ENCODE measurements around the gene P3H2.

DNA sequence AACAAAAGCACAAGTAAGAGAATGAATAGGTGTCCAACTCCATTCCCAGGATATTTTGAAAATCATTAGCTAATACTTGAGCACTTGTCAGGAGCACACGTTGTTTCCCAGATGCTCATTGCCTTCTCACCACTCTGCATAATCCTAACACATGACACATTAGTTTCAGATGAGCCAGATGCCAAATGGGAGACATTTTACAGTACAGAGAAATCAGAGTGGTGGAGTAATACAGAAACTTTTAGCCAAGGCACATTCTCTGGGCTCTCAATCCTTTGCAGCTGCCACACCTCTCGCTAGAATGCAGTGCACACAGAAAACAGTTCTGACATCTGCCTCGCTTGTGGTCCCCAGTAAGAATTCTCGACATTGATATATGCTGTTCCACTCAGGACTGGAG lies 76.6 kb downstream of the P3H2 start:
- TF ChIP-seq, protein P1, sequence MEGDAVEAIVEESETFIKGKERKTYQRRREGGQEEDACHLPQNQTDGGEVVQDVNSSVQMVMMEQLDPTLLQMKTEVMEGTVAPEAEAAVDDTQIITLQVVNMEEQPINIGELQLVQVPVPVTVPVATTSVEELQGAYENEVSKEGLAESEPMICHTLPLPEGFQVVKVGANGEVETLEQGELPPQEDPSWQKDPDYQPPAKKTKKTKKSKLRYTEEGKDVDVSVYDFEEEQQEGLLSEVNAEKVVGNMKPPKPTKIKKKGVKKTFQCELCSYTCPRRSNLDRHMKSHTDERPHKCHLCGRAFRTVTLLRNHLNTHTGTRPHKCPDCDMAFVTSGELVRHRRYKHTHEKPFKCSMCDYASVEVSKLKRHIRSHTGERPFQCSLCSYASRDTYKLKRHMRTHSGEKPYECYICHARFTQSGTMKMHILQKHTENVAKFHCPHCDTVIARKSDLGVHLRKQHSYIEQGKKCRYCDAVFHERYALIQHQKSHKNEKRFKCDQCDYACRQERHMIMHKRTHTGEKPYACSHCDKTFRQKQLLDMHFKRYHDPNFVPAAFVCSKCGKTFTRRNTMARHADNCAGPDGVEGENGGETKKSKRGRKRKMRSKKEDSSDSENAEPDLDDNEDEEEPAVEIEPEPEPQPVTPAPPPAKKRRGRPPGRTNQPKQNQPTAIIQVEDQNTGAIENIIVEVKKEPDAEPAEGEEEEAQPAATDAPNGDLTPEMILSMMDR (IDR thresholded peaks at IDR 0.05): no peak
- TF ChIP-seq POLR2A (IDR thresholded peaks at IDR 0.05): no peak
- no peak for TF ChIP-seq POLR2AphosphoS5 (IDR thresholded peaks at IDR 0.05)
- TF ChIP-seq EP300 (IDR thresholded peaks at IDR 0.05): no peak

All from suprapubic skin (tissue), 4 donors.